ENCODE data around the gene THSD7A. TPM values are rescaled to one million over a fixed set of nuclear protein-coding genes. Genes with fewer than 3 reads are reported as not detected.

Gene THSD7A
- total RNA-seq, 1 donor from 2014 or later, result 8.0 TPM

DNA sequence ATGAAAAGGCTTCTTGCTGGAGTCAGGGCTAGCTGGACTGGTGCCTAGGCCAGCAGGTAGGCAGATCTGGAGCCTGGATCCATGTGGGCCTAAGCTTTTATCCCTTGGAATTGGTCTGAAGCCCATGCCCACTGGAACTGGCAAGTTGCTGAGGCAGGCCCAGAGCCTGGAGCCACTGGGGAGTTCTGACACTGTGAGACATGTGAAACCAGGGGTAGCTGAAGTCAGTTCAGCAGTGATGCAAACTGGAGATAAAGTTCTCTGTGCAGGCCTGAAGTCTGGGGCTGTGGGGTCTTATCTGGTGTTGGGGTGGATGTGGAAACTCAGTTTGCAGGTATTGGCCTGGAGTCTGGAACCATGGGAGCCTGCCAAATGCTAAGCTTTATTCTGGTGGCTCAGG lies 9.7 kb upstream of the THSD7A start:
- Histone ChIP-seq H3K27me3 (no peaks in the 10 kb centered on the region), H3K4me1 (no peaks in the 10 kb centered on the region), H3K9me3 (no peaks in the 10 kb centered on the region), H3K27ac (no peak overlapping the region), H3K36me3 (no peaks in the 10 kb centered on the region), H3K4me3 (no peak overlapping the region)
- TF ChIP-seq, protein P1, sequence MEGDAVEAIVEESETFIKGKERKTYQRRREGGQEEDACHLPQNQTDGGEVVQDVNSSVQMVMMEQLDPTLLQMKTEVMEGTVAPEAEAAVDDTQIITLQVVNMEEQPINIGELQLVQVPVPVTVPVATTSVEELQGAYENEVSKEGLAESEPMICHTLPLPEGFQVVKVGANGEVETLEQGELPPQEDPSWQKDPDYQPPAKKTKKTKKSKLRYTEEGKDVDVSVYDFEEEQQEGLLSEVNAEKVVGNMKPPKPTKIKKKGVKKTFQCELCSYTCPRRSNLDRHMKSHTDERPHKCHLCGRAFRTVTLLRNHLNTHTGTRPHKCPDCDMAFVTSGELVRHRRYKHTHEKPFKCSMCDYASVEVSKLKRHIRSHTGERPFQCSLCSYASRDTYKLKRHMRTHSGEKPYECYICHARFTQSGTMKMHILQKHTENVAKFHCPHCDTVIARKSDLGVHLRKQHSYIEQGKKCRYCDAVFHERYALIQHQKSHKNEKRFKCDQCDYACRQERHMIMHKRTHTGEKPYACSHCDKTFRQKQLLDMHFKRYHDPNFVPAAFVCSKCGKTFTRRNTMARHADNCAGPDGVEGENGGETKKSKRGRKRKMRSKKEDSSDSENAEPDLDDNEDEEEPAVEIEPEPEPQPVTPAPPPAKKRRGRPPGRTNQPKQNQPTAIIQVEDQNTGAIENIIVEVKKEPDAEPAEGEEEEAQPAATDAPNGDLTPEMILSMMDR (IDR thresholded peaks at IDR 0.05), result no peak
- intact Hi-C loops (cut with DNase I), result no loop called here
- DNase-seq (no peak), ATAC-seq (no peak)

DNA sequence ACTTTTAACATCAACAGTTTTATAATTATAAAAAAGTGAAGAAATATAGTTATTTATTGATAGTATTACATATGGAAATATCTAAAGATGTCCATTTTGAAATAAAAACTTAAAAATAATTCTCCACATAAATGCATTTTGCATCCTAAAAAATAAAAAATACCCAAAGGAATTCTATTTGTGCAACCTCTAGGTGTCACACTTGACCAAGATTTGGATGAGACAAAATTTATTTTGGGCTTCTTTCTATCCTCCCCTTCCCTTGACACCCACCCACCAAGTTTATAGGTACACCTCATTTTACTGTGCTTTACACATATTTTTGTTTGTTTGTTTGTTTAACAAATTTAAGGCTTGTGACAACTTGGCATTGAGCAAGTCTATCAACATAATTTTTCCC lies 3.3 kb upstream of the THSD7A start:
- intact Hi-C loops (cut with DNase I), result no loop called here
- ATAC-seq (no peak), DNase-seq (no peak)
- no peaks in the 10 kb centered on the region for H3K9me3 ChIP-seq
- H3K4me1 ChIP-seq, result no peaks in the 10 kb centered on the region
- TF ChIP-seq, protein P1 (IDR thresholded peaks at IDR 0.05), result peak; percentile 33
- H3K27ac ChIP-seq, result no peak overlapping the region
- no peaks in the 10 kb centered on the region for H3K27me3 ChIP-seq
- no peak overlapping the region for H3K4me3 ChIP-seq
- no peaks in the 10 kb centered on the region for H3K36me3 ChIP-seq

DNA sequence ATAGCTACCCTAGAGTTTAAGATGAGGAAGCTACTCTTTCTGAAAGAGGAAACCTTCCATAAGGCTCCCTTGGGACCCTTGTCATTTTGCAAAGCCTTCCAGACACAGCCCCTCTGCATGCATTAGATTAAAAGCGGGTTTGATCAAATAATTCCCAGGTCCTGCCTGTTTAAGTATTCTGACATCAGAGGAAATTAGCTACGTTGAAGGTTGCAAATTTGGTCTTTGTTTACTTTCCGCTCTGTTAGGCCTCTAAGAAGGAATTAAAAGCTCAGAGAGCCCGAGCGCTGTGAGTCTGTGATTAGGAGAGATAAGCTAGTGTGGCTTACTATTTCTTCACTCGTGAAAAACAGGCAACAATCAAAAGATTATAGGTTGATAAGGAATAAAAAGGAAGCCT lies 1.4 kb upstream of the THSD7A start:
- no peak overlapping the region for H3K4me3 ChIP-seq

DNA sequence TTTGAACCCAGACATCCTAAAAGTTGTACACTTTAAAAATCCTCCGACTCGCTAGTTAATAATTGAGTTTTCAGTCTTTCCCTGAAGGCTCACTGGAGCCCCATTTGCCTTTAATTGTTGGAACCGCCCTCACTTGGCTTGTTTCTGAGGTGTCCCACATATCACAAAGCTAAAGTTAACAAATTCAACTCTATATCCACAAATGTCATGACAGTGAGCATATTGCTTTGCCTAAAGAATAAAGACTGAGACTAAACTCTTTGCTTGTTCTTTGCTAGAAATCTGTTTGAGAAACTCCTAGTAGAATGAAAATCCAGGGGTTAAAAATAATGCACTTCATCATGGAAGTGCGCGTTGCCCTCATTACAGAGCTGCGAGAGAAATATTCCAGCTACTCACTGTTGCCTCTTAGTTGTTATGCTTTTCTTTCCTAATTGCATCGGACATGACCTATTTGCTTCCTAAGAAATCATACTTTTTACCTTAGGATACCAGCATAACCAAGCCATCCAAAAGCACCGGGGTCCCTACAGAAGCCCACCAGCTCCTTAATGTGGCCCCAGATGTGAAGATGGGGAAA lies 752 bp downstream of the THSD7A start:
- Histone ChIP-seq H3K27ac (peak overlapping the region; percentile 67), H3K4me3 (peak overlapping the region; percentile 55), H3K27me3 (no peaks in the 10 kb centered on the region), H3K4me1 (no peaks in the 10 kb centered on the region), H3K9me3 (no peaks in the 10 kb centered on the region), H3K36me3 (no peaks in the 10 kb centered on the region)
- intact Hi-C loops (cut with DNase I), result no loop called here
- DNase-seq (no peak), ATAC-seq (peak; percentile 35)
- TF ChIP-seq, protein P1 (IDR thresholded peaks at IDR 0.05), result no peak

More for the DNA sequence above, 1.4 kb upstream of the THSD7A start:
- Histone ChIP-seq H3K27me3 (no peaks in the 10 kb centered on the region), H3K9me3 (no peaks in the 10 kb centered on the region), H3K27ac (no peak overlapping the region), H3K4me1 (no peaks in the 10 kb centered on the region), H3K36me3 (no peaks in the 10 kb centered on the region)
- ATAC-seq, result no peak
- DNase-seq, result no peak
- intact Hi-C loops (cut with DNase I), result no loop called here
- TF ChIP-seq, protein P1 (IDR thresholded peaks at IDR 0.05), result no peak

DNA sequence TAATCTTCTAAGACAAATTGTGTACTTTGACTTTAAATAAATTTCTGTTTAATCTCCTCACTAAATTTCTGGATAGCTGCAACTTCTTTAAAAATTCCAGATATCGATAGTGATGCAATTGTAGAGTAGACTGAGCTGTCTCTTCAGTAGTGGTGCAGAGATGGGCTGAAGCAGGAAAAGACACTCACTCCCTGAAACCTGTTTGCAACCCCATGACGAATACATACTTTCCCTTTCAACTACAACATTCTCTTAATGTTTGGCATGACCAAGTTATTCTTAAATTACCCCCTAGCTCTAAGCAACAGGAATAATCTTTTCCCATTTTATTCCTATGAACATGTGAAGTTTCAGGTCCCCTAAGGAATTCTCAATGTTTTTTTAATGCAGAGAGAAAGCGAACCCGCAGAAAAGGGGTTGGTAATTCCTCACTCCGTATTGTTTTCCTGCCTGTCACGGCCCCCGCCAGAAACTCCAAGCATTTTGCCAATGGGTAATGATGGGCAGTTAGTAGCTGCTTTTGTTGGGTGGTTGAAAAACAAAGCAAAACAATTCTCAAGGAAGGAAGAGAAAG lies 1.3 kb downstream of the THSD7A start:
- no peak for ATAC-seq
- TF ChIP-seq, protein P1 (IDR thresholded peaks at IDR 0.05), result no peak
- H3K27ac ChIP-seq, result peak overlapping the region; percentile 67
- DNase-seq, result no peak
- intact Hi-C loops (cut with DNase I), result no loop called here
- H3K4me1 ChIP-seq, result no peaks in the 10 kb centered on the region
- H3K4me3 ChIP-seq, result peak overlapping the region; percentile 55
- H3K36me3 ChIP-seq, result no peaks in the 10 kb centered on the region
- no peaks in the 10 kb centered on the region for H3K9me3 ChIP-seq
- no peaks in the 10 kb centered on the region for H3K27me3 ChIP-seq
